Activated CD8-positive, alpha-beta T cell treated with anti-CD3 and anti-CD28 coated beads for 36 hours (primary cell): ENCODE results near the gene CDH15. TPM values are rescaled to one million over a fixed set of nuclear protein-coding genes. Genes with fewer than 3 reads are reported as not detected.

ENCODE experiments used
- ATAC-seq: fragments of 200-7000 bp; cut with Tn5 transposase; one replicate; pipeline ENCODE4 v1.10.0; 2021; ENCODE audit warnings: mild to moderate bottlenecking, moderate library complexity
- CTCF ChIA-PET: fragments of 350-600 bp; sonication (Branson Sonifier 250); formaldehyde crosslinking; loops from one replicate; lab custom pipeline; 2021; ENCODE audit warnings: antibody characterized with exemption; lab: Charles Lee
- POLR2A ChIA-PET: fragments of 350-600 bp; sonication (Branson Sonifier 250); formaldehyde crosslinking; loops from one replicate; lab custom pipeline; 2021; ENCODE audit warnings: antibody characterized with exemption; lab: Charles Lee
- DNase-seq: peaks from one replicate; pipeline ENCODE4 v3.0.0-alpha.2; 2020
- H3K27ac Mint-ChIP-seq: one replicate; pipeline ENCODE4 v1.8.0; 2021; ENCODE audit warnings: mild to moderate bottlenecking, mixed read lengths
- H3K27me3 Mint-ChIP-seq: one replicate; pipeline ENCODE4 v1.8.0; 2021; ENCODE audit warnings: mixed read lengths
- H3K36me3 Mint-ChIP-seq: one replicate; pipeline ENCODE4 v1.8.0; 2021; ENCODE audit warnings: low read depth, mixed read lengths
- H3K4me1 Mint-ChIP-seq: one replicate; pipeline ENCODE4 v1.8.0; 2021; ENCODE audit warnings: low read depth, mixed read lengths
- H3K4me3 Mint-ChIP-seq: one replicate; pipeline ENCODE4 v1.8.0; 2021; ENCODE audit warnings: mild to moderate bottlenecking, moderate library complexity, mixed read lengths
- H3K9me3 Mint-ChIP-seq: one replicate; pipeline ENCODE4 v1.8.0; 2021; ENCODE audit warnings: mixed read lengths
- CTCF ChIP-seq: fragments of 200-600 bp; IDR thresholded peaks from one replicate; pipeline ENCODE4 v1.8.0; 2022; ENCODE audit warnings: antibody characterized with exemption, mild to moderate bottlenecking
- intact Hi-C: fragments of 100-400 bp; cut with micrococcal nuclease; formaldehyde crosslinking; loops from one replicate; pipeline ENCODE4 v1.10.0; 2022
- total RNA-seq, 2 experiments: library from RNA; stranded (reverse); gene quantifications; one replicate each; pipeline ENCODE4 v1.2.3, GENCODE V29; 2021

Gene CDH15
- total RNA-seq, 2 experiments from 2014 or later = not detected

GRCh38 chr16:89159850-89160354 lies 11.6 kb upstream of the CDH15 start:
- H3K4me3 Mint-ChIP-seq = no peak overlapping the region
- intact Hi-C loops = no loop called here
- H3K27ac Mint-ChIP-seq = no peak overlapping the region
- ChIA-PET POLR2A (no interaction called here), CTCF (no interaction called here)
- DNase-seq = no peak
- no peaks in the 10 kb centered on the region for H3K27me3 Mint-ChIP-seq
- no peaks in the 10 kb centered on the region for H3K36me3 Mint-ChIP-seq
- no peak for TF ChIP-seq CTCF
- no peaks in the 10 kb centered on the region for H3K4me1 Mint-ChIP-seq
- H3K9me3 Mint-ChIP-seq = peaks cover 3% of the 10 kb centered on the region
- ATAC-seq = no peak

GRCh38 chr16:89160977-89161701 lies 10.4 kb upstream of the CDH15 start:
- DNase-seq = no peak

GRCh38 chr16:89161763-89162713 lies 9.5 kb upstream of the CDH15 start:
- H3K4me1 Mint-ChIP-seq = no peaks in the 10 kb centered on the region
- intact Hi-C loops = no loop called here

More at GRCh38 chr16:89160977-89161701, 10.4 kb upstream of the CDH15 start:
- Mint-ChIP-seq H3K27ac (no peak overlapping the region), H3K4me1 (no peaks in the 10 kb centered on the region), H3K9me3 (peaks cover 3% of the 10 kb centered on the region), H3K4me3 (no peak overlapping the region), H3K36me3 (no peaks in the 10 kb centered on the region), H3K27me3 (no peaks in the 10 kb centered on the region)
- ATAC-seq = no peak
- intact Hi-C loops = no loop called here
- ChIA-PET CTCF (interaction anchor here (1.2 kb wide), 1 partner anchor 349 kb away, joined by 3 read pairs; no protein-coding TSS in a partner anchor), POLR2A (no interaction called here)
- no peak for TF ChIP-seq CTCF

GRCh38 chr16:89163297-89163696 lies 8.3 kb upstream of the CDH15 start:
- no peak for TF ChIP-seq CTCF
- ChIA-PET CTCF (no interaction called here), POLR2A (interaction anchor here (0.9 kb wide), 1 partner anchor 8 kb away, joined by 3 read pairs; no protein-coding TSS in a partner anchor)
- ATAC-seq = no peak
- Mint-ChIP-seq H3K9me3 (no peaks in the 10 kb centered on the region), H3K27ac (no peak overlapping the region), H3K4me1 (no peaks in the 10 kb centered on the region), H3K36me3 (no peaks in the 10 kb centered on the region), H3K27me3 (no peaks in the 10 kb centered on the region), H3K4me3 (no peak overlapping the region)
- DNase-seq = no peak
- intact Hi-C loops = no loop called here

More at GRCh38 chr16:89161763-89162713, 9.5 kb upstream of the CDH15 start:
- CTCF ChIA-PET = interaction anchor here (1.2 kb wide), 1 partner anchor 350 kb away, joined by 3 read pairs; no protein-coding TSS in a partner anchor
- Mint-ChIP-seq H3K9me3 (peaks cover 3% of the 10 kb centered on the region), H3K36me3 (no peaks in the 10 kb centered on the region), H3K27ac (no peak overlapping the region), H3K4me3 (no peak overlapping the region), H3K27me3 (no peaks in the 10 kb centered on the region)
- POLR2A ChIA-PET = no interaction called here
- no peak for TF ChIP-seq CTCF
- DNase-seq = no peak
- no peak for ATAC-seq
